CD4-positive, alpha-beta memory T cell (primary cell): ENCODE measurements around the gene BIRC6. TPM values are rescaled to one million over a fixed set of nuclear protein-coding genes. Genes with fewer than 3 reads are reported as not detected.

Source experiments
- CTCF ChIA-PET: fragments of 350-600 bp; sonication (Branson Sonifier 250); formaldehyde crosslinking; loops from one replicate; lab custom pipeline; 2021; ENCODE audit warnings: inconsistent platforms; ENCODE audit not compliant: partially characterized antibody; lab: Charles Lee
- POLR2A ChIA-PET: fragments of 350-600 bp; sonication (Branson Sonifier 250); formaldehyde crosslinking; loops from one replicate; lab custom pipeline; 2021; ENCODE audit not compliant: partially characterized antibody; lab: Charles Lee
- DNase-seq, 5 donors: peaks; one replicate each; pipeline versions ENCODE4 v3.0.0 to v3.0.0-alpha.2; 2020 to 2022; ENCODE audit warnings: mixed read lengths in 1 of 5
- H3K27ac ChIP-seq: one replicate; pipeline ENCODE4 v1.7.0; 2013; ENCODE audit warnings: low read depth, low read length
- H3K27me3 ChIP-seq: 2 replicates; pipeline ENCODE4 v1.7.0; 2013; ENCODE audit warnings: mild to moderate bottlenecking, low read length, moderate library complexity; ENCODE audit not compliant: insufficient read depth
- H3K36me3 ChIP-seq: 2 replicates; pipeline ENCODE4 v1.7.0; 2013; ENCODE audit warnings: mild to moderate bottlenecking, low read length, moderate library complexity; ENCODE audit not compliant: insufficient read depth
- H3K4me1 ChIP-seq: 2 replicates; pipeline ENCODE4 v1.7.0; 2013; ENCODE audit warnings: mild to moderate bottlenecking, low read length, moderate library complexity; ENCODE audit not compliant: insufficient read depth
- H3K4me3 ChIP-seq, 2 donors: one replicate each; pipeline ENCODE4 v1.7.0; 2013; ENCODE audit warnings: low read length in 2 of 2, mild to moderate bottlenecking in 1 of 2
- H3K9me3 ChIP-seq, 2 donors: one replicate each; pipeline ENCODE4 v1.7.0; 2013; ENCODE audit warnings: low read length in 2 of 2, control low read depth in 1 of 2; ENCODE audit not compliant: control insufficient read depth in 1 of 2
- H3K27ac Mint-ChIP-seq, 7 donors: one replicate each; pipeline ENCODE4 v1.8.0; 2020 to 2021; ENCODE audit warnings: mixed read lengths in 7 of 7, mild to moderate bottlenecking in 6 of 7, inconsistent platforms in 3 of 7, moderate library complexity in 3 of 7
- H3K27me3 Mint-ChIP-seq, 2 donors: one replicate each; pipeline ENCODE4 v1.8.0; 2020 to 2021; ENCODE audit warnings: mixed read lengths in 2 of 2
- H3K36me3 Mint-ChIP-seq, 2 donors: one replicate each; pipeline ENCODE4 v1.8.0; 2020 to 2021; ENCODE audit warnings: mixed read lengths in 2 of 2, inconsistent platforms in 1 of 2, mild to moderate bottlenecking in 1 of 2
- H3K4me1 Mint-ChIP-seq, 4 donors: one replicate each; pipeline ENCODE4 v1.8.0; 2020 to 2021; ENCODE audit warnings: mixed read lengths in 4 of 4, mild to moderate bottlenecking in 1 of 4
- H3K4me3 Mint-ChIP-seq, 8 donors: one replicate each; pipeline ENCODE4 v1.8.0; 2020 to 2021; ENCODE audit warnings: mixed read lengths in 8 of 8, mild to moderate bottlenecking in 7 of 8, moderate library complexity in 6 of 8, inconsistent platforms in 3 of 8
- H3K9me3 Mint-ChIP-seq, 8 donors: one replicate each; pipeline ENCODE4 v1.8.0; 2020 to 2021; ENCODE audit warnings: mixed read lengths in 8 of 8, mild to moderate bottlenecking in 5 of 8, inconsistent platforms in 3 of 8, moderate library complexity in 1 of 8
- intact Hi-C: fragments of 100-400 bp; cut with micrococcal nuclease; formaldehyde crosslinking; loops from one replicate; pipeline ENCODE4 v1.15.1; 2023
- polyA plus RNA-seq, 2 donors: library from polyadenylated mRNA; unstranded; fragments of 300-500 nt; fragmentation: Illumina TruSeq; gene quantifications; one replicate each; pipeline ENCODE4 v1.2.3, GENCODE V29; 2021
- total RNA-seq, 2 experiments: library from RNA; stranded (reverse); gene quantifications; one replicate each; pipeline ENCODE4 v1.2.3, GENCODE V29; 2021

Gene BIRC6
- total and polyA plus RNA-seq, 4 experiments from 2014 or later: 19.0 to 151 (median 95.0) TPM

GRCh38 chr2:32372519-32373182 lies 15.8 kb downstream of the BIRC6 start:
- POLR2A ChIA-PET: no interaction called here
- DNase-seq: no peak
- peak overlapping the region in 2 of 7 donors; percentile 23 to 24 for H3K27ac Mint-ChIP-seq
- Histone ChIP-seq H3K9me3 (no peaks in the 10 kb centered on the region), H3K4me3 (no peak overlapping the region), H3K36me3 (peaks cover 5% of the 10 kb centered on the region), H3K27me3 (no peaks in the 10 kb centered on the region), H3K27ac (no peak overlapping the region), H3K4me1 (peaks cover 51% of the 10 kb centered on the region)
- H3K36me3 Mint-ChIP-seq: peaks cover 16 to 22% of the 10 kb centered on the region in 2 donors
- no peaks in the 10 kb centered on the region for H3K9me3 Mint-ChIP-seq
- CTCF ChIA-PET: interaction anchor here (1.3 kb wide), 1 partner anchor 10 kb away, joined by 3 read pairs; no protein-coding TSS in a partner anchor
- intact Hi-C loops: no loop called here
- peaks cover 48 to 82% (median 67%) of the 10 kb centered on the region in 4 donors for H3K4me1 Mint-ChIP-seq
- no peak overlapping the region for H3K4me3 Mint-ChIP-seq
- no peaks in the 10 kb centered on the region for H3K27me3 Mint-ChIP-seq

- ChIA-PET POLR2A (no interaction called here), CTCF (no interaction called here)
- H3K4me3 ChIP-seq: no peak overlapping the region
- Mint-ChIP-seq H3K27ac (peak overlapping the region in 3 of 7 donors; percentile 11 to 25 (median 16)), H3K36me3 (peaks cover 16 to 24% of the 10 kb centered on the region in 2 donors), H3K4me1 (peaks cover 43 to 75% (median 58%) of the 10 kb centered on the region in 4 donors), H3K9me3 (no peaks in the 10 kb centered on the region), H3K27me3 (no peaks in the 10 kb centered on the region), H3K4me3 (peak overlapping the region in 4 of 8 donors; percentile 20 to 57 (median 50))
- intact Hi-C loops: no loop called here
- DNase-seq: no peak
- H3K27ac ChIP-seq: no peak overlapping the region
- peaks cover 5% of the 10 kb centered on the region for H3K36me3 ChIP-seq
- H3K27me3 ChIP-seq: no peaks in the 10 kb centered on the region
- peaks cover 43% of the 10 kb centered on the region for H3K4me1 ChIP-seq
- H3K9me3 ChIP-seq: no peaks in the 10 kb centered on the region
Measured at GRCh38 chr2:32375228-32375892, 18.5 kb downstream of the BIRC6 start.

GRCh38 chr2:32376756-32377155 lies 19.9 kb downstream of the BIRC6 start:
- Histone ChIP-seq H3K27ac (no peak overlapping the region), H3K27me3 (no peaks in the 10 kb centered on the region), H3K4me1 (peaks cover 43% of the 10 kb centered on the region), H3K36me3 (peaks cover 5% of the 10 kb centered on the region), H3K9me3 (no peaks in the 10 kb centered on the region), H3K4me3 (no peak overlapping the region)
- peak overlapping the region in 4 of 7 donors; percentile 30 to 69 (median 40) for H3K27ac Mint-ChIP-seq
- intact Hi-C loops: loop anchor here (2.0 kb wide), 1 partner anchor 16 kb away; no protein-coding TSS in a partner anchor
- H3K4me3 Mint-ChIP-seq: peak overlapping the region in 2 of 8 donors; percentile 49 to 50
- H3K9me3 Mint-ChIP-seq: no peaks in the 10 kb centered on the region
- ChIA-PET POLR2A (no interaction called here), CTCF (no interaction called here)
- peaks cover 41 to 71% (median 55%) of the 10 kb centered on the region in 4 donors for H3K4me1 Mint-ChIP-seq
- H3K36me3 Mint-ChIP-seq: peaks cover 19 to 33% of the 10 kb centered on the region in 2 donors
- no peak for DNase-seq
- no peaks in the 10 kb centered on the region for H3K27me3 Mint-ChIP-seq

- Mint-ChIP-seq H3K9me3 (no peaks in the 10 kb centered on the region), H3K4me1 (peaks cover 37 to 62% (median 50%) of the 10 kb centered on the region in 4 donors), H3K4me3 (no peak overlapping the region), H3K27ac (peak overlapping the region in 3 of 7 donors; percentile 4 to 52 (median 22)), H3K27me3 (no peaks in the 10 kb centered on the region), H3K36me3 (peaks cover 18 to 35% of the 10 kb centered on the region in 2 donors)
- Histone ChIP-seq H3K27me3 (no peaks in the 10 kb centered on the region), H3K36me3 (peaks cover 11% of the 10 kb centered on the region), H3K4me3 (no peak overlapping the region), H3K9me3 (no peaks in the 10 kb centered on the region), H3K27ac (no peak overlapping the region), H3K4me1 (peaks cover 43% of the 10 kb centered on the region)
- ChIA-PET CTCF (no interaction called here), POLR2A (no interaction called here)
- no peak for DNase-seq
- intact Hi-C loops: loop anchor here (2.0 kb wide), 1 partner anchor 17 kb away; no protein-coding TSS in a partner anchor
Measured at GRCh38 chr2:32377928-32378327, 21.1 kb downstream of the BIRC6 start.

GRCh38 chr2:32379352-32379751 lies 22.5 kb downstream of the BIRC6 start:
- ChIA-PET POLR2A (no interaction called here), CTCF (no interaction called here)
- Histone ChIP-seq H3K27me3 (no peaks in the 10 kb centered on the region), H3K4me3 (no peak overlapping the region), H3K4me1 (peaks cover 43% of the 10 kb centered on the region), H3K36me3 (peaks cover 13% of the 10 kb centered on the region), H3K27ac (no peak overlapping the region), H3K9me3 (no peaks in the 10 kb centered on the region)
- Mint-ChIP-seq H3K4me3 (no peak overlapping the region), H3K27ac (peak overlapping the region in 5 of 7 donors; percentile 0 to 77 (median 23)), H3K36me3 (peaks cover 9 to 37% of the 10 kb centered on the region in 2 donors), H3K4me1 (peaks cover 31 to 50% (median 41%) of the 10 kb centered on the region in 4 donors), H3K27me3 (no peaks in the 10 kb centered on the region), H3K9me3 (no peaks in the 10 kb centered on the region)
- DNase-seq: no peak
- intact Hi-C loops: no loop called here

- Histone ChIP-seq H3K4me3 (no peak overlapping the region), H3K4me1 (peaks cover 3% of the 10 kb centered on the region), H3K9me3 (no peaks in the 10 kb centered on the region), H3K27me3 (no peaks in the 10 kb centered on the region), H3K36me3 (peaks cover 14% of the 10 kb centered on the region), H3K27ac (no peak overlapping the region)
- DNase-seq: no peak
- H3K27me3 Mint-ChIP-seq: no peaks in the 10 kb centered on the region
- peaks cover 19 to 28% (median 24%) of the 10 kb centered on the region in 4 donors for H3K4me1 Mint-ChIP-seq
- peaks cover 31 to 68% of the 10 kb centered on the region in 2 donors for H3K36me3 Mint-ChIP-seq
- no peak overlapping the region for H3K27ac Mint-ChIP-seq
- CTCF ChIA-PET: no interaction called here
- no peak overlapping the region for H3K4me3 Mint-ChIP-seq
- H3K9me3 Mint-ChIP-seq: no peaks in the 10 kb centered on the region
- POLR2A ChIA-PET: interaction anchor here (0.6 kb wide), 1 partner anchor 33 kb away, joined by 6 read pairs; no protein-coding TSS in a partner anchor
- intact Hi-C loops: no loop called here
Measured at GRCh38 chr2:32383858-32384257, 27.0 kb downstream of the BIRC6 start.

- no peak overlapping the region for H3K27ac ChIP-seq
- H3K27me3 ChIP-seq: no peaks in the 10 kb centered on the region
- no peaks in the 10 kb centered on the region for H3K27me3 Mint-ChIP-seq
- intact Hi-C loops: no loop called here
- no peaks in the 10 kb centered on the region for H3K9me3 Mint-ChIP-seq
- peaks cover 31 to 63% of the 10 kb centered on the region in 2 donors for H3K36me3 Mint-ChIP-seq
- POLR2A ChIA-PET: no interaction called here
- CTCF ChIA-PET: no interaction called here
- H3K9me3 ChIP-seq: no peaks in the 10 kb centered on the region
- H3K4me3 Mint-ChIP-seq: no peak overlapping the region
- H3K4me3 ChIP-seq: no peak overlapping the region
- no peak for DNase-seq
- H3K4me1 ChIP-seq: no peaks in the 10 kb centered on the region
- H3K36me3 ChIP-seq: peaks cover 14% of the 10 kb centered on the region
- peaks cover 16 to 23% (median 20%) of the 10 kb centered on the region in 4 donors for H3K4me1 Mint-ChIP-seq
- peak overlapping the region in 1 of 7 donors; percentile 5 for H3K27ac Mint-ChIP-seq
Measured at GRCh38 chr2:32384529-32384928, 27.7 kb downstream of the BIRC6 start.
